HepG2 (cell line): Measurements from ENCODE around the gene JAG1. TPM values are rescaled to one million over a fixed set of nuclear protein-coding genes. Genes with fewer than 3 reads are reported as not detected.

Source experiments
- EEA1 ChIP-seq: sonication (generic); formaldehyde crosslinking; IDR thresholded peaks from 2 replicates; pipeline ENCODE4 v1.5.1; 2020; ENCODE audit warnings: mild to moderate bottlenecking, missing genetic modification reagents, borderline replicate concordance
- FOXA1 ChIP-seq, 2 experiments: fragments of 450-650 bp in 1 of 2; sonication (generic) in 1 of 2; formaldehyde crosslinking in 1 of 2; IDR thresholded peaks; 2 replicates each; pipeline versions ENCODE4 v1.4.0 to v1.6.1; 2016 to 2020; ENCODE audit warnings: missing genetic modification reagents in 1 of 2
- HDAC6 ChIP-seq: fragments of 200-600 bp; sonication (generic); IDR thresholded peaks from 2 replicates; pipeline ENCODE4 v1.7.0; 2017; ENCODE audit warnings: mild to moderate bottlenecking, antibody characterized with exemption, low read length, low read depth
- HMG20B ChIP-seq: conservative IDR thresholded peaks from 2 replicates; pipeline ENCODE4 v1.6.1; 2016; ENCODE audit warnings: missing genetic modification reagents, missing compliant biosample characterization
- HNRNPK ChIP-seq: fragments of 200-400 bp; formaldehyde crosslinking; IDR thresholded peaks from 2 replicates; pipeline ENCODE4 v1.6.1; 2018; ENCODE audit warnings: low read length, low read depth, moderate library complexity, mild to moderate bottlenecking; ENCODE audit not compliant: poor library complexity, severe bottlenecking
- HOXA7 ChIP-seq: sonication (generic); formaldehyde crosslinking; IDR thresholded peaks from 2 replicates; pipeline ENCODE4 v1.8.1; 2022; ENCODE audit warnings: mild to moderate bottlenecking, missing genetic modification reagents, moderate library complexity
- KDM6A ChIP-seq: IDR thresholded peaks from 2 replicates; pipeline ENCODE4 v1.6.1; 2016; ENCODE audit warnings: low read depth
- KLF13 ChIP-seq: sonication (generic); formaldehyde crosslinking; IDR thresholded peaks from 2 replicates; pipeline ENCODE4 v1.4.0; 2020; ENCODE audit warnings: mild to moderate bottlenecking, missing genetic modification reagents
- KMT2B ChIP-seq: IDR thresholded peaks from 2 replicates; pipeline ENCODE4 v1.6.1; 2016; ENCODE audit warnings: missing genetic modification reagents, missing compliant biosample characterization
- NCOA1 ChIP-seq: sonication (generic); formaldehyde crosslinking; IDR thresholded peaks from 2 replicates; pipeline ENCODE4 v1.9.0; 2021; ENCODE audit warnings: missing genetic modification reagents
- PHB2 ChIP-seq: fragments of 450-650 bp; IDR thresholded peaks from 2 replicates; pipeline ENCODE4 v1.6.1; 2018; ENCODE audit not compliant: partially characterized antibody
- POLR2AphosphoS5 ChIP-seq: IDR thresholded peaks from 2 replicates; pipeline ENCODE4 v1.6.1; 2012; ENCODE audit warnings: low read depth, low read length
- PPARG ChIP-seq: conservative IDR thresholded peaks from 2 replicates; pipeline ENCODE4 v1.6.1; 2016; ENCODE audit warnings: missing biosample characterization, missing genetic modification reagents
- RFXANK ChIP-seq: IDR thresholded peaks from 2 replicates; pipeline ENCODE4 v1.6.1; 2016
- RXRB ChIP-seq: IDR thresholded peaks from 2 replicates; pipeline ENCODE4 v1.6.1; 2016; ENCODE audit warnings: borderline replicate concordance, missing genetic modification reagents, missing compliant biosample characterization
- SMAD3 ChIP-seq: sonication (generic); formaldehyde crosslinking; IDR thresholded peaks from 2 replicates; pipeline ENCODE4 v1.4.0; 2020; ENCODE audit warnings: missing genetic modification reagents
- SMAD9 ChIP-seq: sonication (generic); formaldehyde crosslinking; IDR thresholded peaks from 2 replicates; pipeline ENCODE4 v1.5.1; 2020; ENCODE audit warnings: mild to moderate bottlenecking, missing genetic modification reagents
- SMYD3 ChIP-seq: sonication (generic); formaldehyde crosslinking; IDR thresholded peaks from 2 replicates; pipeline ENCODE4 v1.8.1; 2023; ENCODE audit warnings: mild to moderate bottlenecking, missing genetic modification reagents
- TAF1 ChIP-seq: sonication (generic); formaldehyde crosslinking; IDR thresholded peaks from 2 replicates; pipeline ENCODE4 v1.4.0; 2020; ENCODE audit warnings: missing genetic modification reagents
- ZNF282 ChIP-seq: fragments of 450-650 bp; IDR thresholded peaks from 2 replicates; pipeline ENCODE4 v1.6.1; 2018; ENCODE audit not compliant: partially characterized antibody
- ZNF367 ChIP-seq: sonication (generic); formaldehyde crosslinking; IDR thresholded peaks from 2 replicates; pipeline ENCODE4 v1.4.0; 2020; ENCODE audit warnings: missing genetic modification reagents, borderline replicate concordance
- ZNF724P ChIP-seq: sonication (generic); formaldehyde crosslinking; IDR thresholded peaks from 2 replicates; pipeline ENCODE4 v1.8.0; 2022; ENCODE audit warnings: missing genetic modification reagents, borderline replicate concordance
- ZNF891 ChIP-seq: sonication (generic); formaldehyde crosslinking; IDR thresholded peaks from 2 replicates; pipeline ENCODE4 v1.5.0; 2020; ENCODE audit warnings: mild to moderate bottlenecking, missing genetic modification reagents
- ZSCAN21 ChIP-seq: sonication (generic); formaldehyde crosslinking; IDR thresholded peaks from 2 replicates; pipeline ENCODE4 v1.8.0; 2022; ENCODE audit warnings: mild to moderate bottlenecking, missing genetic modification reagents, moderate library complexity, borderline replicate concordance
- polyA plus RNA-seq, 8 experiments: library from polyadenylated mRNA; depleted of rRNA in 3 of 8; stranded (reverse) in 7 of 8; unstranded in 1 of 8; fragments of >200 nt; fragmentation: Illumina TruSeq in 4 of 8; extraction: Trizol in 4 of 8; gene quantifications; 2 replicates each; pipeline versions ENCODE4 v1.2.1 to v1.2.3, GENCODE V29; 2011 to 2016; ENCODE audit warnings: low read depth in 4 of 8, missing spikeins in 1 of 8, mixed read lengths in 1 of 8; ENCODE audit not compliant: insufficient read depth in 1 of 8
- total RNA-seq, 5 experiments: library from RNA; depleted of rRNA; stranded (reverse); fragments of >200 nt; fragmentation: Illumina TruSeq; extraction: Trizol; gene quantifications; 2 replicates each; pipeline ENCODE4 v1.2.3, GENCODE V29; 2016; ENCODE audit warnings: low read depth in 1 of 5
- TF ChIP-seq, protein P1 (sequence below), 2 experiments: sonication (generic) in 1 of 2; formaldehyde crosslinking in 1 of 2; IDR thresholded peaks; 2 replicates each; pipeline versions ENCODE4 v1.4.0 to v1.6.1; 2018 to 2020; ENCODE audit warnings: missing genetic modification reagents in 2 of 2, borderline replicate concordance in 1 of 2, low read depth in 1 of 2, mild to moderate bottlenecking in 1 of 2, missing biosample characterization in 1 of 2
- TF ChIP-seq, protein P2 (sequence below): sonication (generic); formaldehyde crosslinking; IDR thresholded peaks from 2 replicates; pipeline ENCODE4 v1.8.1; 2023; ENCODE audit warnings: mild to moderate bottlenecking, missing genetic modification reagents
- TF ChIP-seq, protein P3 (sequence below): sonication (generic); formaldehyde crosslinking; IDR thresholded peaks from 2 replicates; pipeline ENCODE4 v1.4.0; 2020; ENCODE audit warnings: missing genetic modification reagents
- TF ChIP-seq, protein P4 (sequence below): sonication (generic); formaldehyde crosslinking; IDR thresholded peaks from 2 replicates; pipeline ENCODE4 v1.4.0; 2020; ENCODE audit warnings: mild to moderate bottlenecking, missing genetic modification reagents

JAG1 gene
- total and polyA plus RNA-seq, 2 of the 13 experiments (the other 11 are each of a cell fraction or from before 2014, with no cell fraction given), result 47.1 to 56.3 TPM

DNA sequence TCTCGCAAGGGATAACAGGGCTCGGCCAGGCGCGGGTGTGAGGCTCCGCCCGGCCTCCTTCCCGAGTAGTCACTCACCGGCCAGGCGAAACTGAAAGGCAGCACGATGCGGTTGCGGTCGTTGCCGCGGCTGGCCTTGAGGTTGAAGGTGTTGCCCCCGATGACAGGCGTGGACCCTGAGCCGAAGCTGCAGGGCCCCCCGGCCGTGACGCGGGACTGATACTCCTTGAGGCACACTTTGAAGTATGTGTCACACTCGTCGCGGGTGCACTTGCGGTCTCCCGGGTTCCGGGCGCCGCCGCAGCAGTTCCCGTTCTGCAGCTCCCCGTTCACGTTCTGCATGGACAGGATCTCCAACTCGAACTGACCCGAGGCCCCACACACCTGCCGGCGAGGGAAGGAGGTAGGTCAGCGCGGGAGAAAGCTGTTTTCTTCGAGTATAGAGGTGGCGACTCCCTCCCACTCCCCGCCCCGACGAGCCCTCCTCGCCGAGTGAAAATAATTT lies 1.1 kb downstream of the JAG1 start (continued):
- TF ChIP-seq ZSCAN21 (CRISPR knock-in tag) (peak; percentile 73; the same call in 1 of the 2 replicates), FOXA1 (IDR thresholded peaks at IDR 0.05) (no peak), FOXA1 (CRISPR knock-in tag; IDR thresholded peaks at IDR 0.05) (no peak), HOXA7 (CRISPR knock-in tag) (no peak), POLR2AphosphoS5 (no peak), PPARG (CRISPR knock-in tag) (no peak), KMT2B (CRISPR knock-in tag) (0 out of 2 replicates have a peak, but pooled peaks have one; percentile 45), HMG20B (CRISPR knock-in tag) (no peak), KDM6A (CRISPR knock-in tag) (no peak), HDAC6 (no peak), ZNF891 (CRISPR knock-in tag) (no peak; the same call in 1 of the 2 replicates), ZNF724P (no peak; the same call in 1 of the 2 replicates), EEA1 (CRISPR knock-in tag) (0 out of 2 replicates have a peak, but pooled peaks have one; percentile 36), RXRB (no peak; the same call in 1 of the 2 replicates), RFXANK (CRISPR knock-in tag) (no peak), SMAD3 (no peak), PHB2 (no peak), SMYD3 (CRISPR knock-in tag) (no peak), NCOA1 (no peak), ZNF282 (no peak), SMAD9 (CRISPR knock-in tag) (no peak), ZNF367 (CRISPR knock-in tag) (peak; percentile 93; the same call in 1 of the 2 replicates), KLF13 (no peak), HNRNPK (no peak), TAF1 (CRISPR knock-in tag) (peak; percentile 62)
- TF ChIP-seq, protein P1, sequence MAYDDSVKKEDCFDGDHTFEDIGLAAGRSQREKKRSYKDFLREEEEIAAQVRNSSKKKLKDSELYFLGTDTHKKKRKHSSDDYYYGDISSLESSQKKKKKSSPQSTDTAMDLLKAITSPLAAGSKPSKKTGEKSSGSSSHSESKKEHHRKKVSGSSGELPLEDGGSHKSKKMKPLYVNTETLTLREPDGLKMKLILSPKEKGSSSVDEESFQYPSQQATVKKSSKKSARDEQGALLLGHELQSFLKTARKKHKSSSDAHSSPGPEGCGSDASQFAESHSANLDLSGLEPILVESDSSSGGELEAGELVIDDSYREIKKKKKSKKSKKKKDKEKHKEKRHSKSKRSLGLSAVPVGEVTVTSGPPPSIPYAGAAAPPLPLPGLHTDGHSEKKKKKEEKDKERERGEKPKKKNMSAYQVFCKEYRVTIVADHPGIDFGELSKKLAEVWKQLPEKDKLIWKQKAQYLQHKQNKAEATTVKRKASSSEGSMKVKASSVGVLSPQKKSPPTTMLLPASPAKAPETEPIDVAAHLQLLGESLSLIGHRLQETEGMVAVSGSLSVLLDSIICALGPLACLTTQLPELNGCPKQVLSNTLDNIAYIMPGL (CRISPR knock-in tag; IDR thresholded peaks at IDR 0.05; ENCODE audit: borderline replicate concordance in 1 of 2, low read depth in 1 of 2), result peak in 1 of 2 experiments; percentile 64; a peak in 2 of 4 replicates
- TF ChIP-seq, protein P2, sequence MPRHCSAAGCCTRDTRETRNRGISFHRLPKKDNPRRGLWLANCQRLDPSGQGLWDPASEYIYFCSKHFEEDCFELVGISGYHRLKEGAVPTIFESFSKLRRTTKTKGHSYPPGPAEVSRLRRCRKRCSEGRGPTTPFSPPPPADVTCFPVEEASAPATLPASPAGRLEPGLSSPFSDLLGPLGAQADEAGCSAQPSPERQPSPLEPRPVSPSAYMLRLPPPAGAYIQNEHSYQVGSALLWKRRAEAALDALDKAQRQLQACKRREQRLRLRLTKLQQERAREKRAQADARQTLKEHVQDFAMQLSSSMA (CRISPR knock-in tag), result no peak
- TF ChIP-seq, protein P3, sequence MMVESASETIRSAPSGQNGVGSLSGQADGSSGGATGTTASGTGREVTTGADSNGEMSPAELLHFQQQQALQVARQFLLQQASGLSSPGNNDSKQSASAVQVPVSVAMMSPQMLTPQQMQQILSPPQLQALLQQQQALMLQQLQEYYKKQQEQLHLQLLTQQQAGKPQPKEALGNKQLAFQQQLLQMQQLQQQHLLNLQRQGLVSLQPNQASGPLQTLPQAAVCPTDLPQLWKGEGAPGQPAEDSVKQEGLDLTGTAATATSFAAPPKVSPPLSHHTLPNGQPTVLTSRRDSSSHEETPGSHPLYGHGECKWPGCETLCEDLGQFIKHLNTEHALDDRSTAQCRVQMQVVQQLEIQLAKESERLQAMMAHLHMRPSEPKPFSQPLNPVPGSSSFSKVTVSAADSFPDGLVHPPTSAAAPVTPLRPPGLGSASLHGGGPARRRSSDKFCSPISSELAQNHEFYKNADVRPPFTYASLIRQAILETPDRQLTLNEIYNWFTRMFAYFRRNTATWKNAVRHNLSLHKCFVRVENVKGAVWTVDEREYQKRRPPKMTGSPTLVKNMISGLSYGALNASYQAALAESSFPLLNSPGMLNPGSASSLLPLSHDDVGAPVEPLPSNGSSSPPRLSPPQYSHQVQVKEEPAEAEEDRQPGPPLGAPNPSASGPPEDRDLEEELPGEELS (CRISPR knock-in tag), result no peak; the same call in 1 of the 2 replicates
- TF ChIP-seq, protein P4, sequence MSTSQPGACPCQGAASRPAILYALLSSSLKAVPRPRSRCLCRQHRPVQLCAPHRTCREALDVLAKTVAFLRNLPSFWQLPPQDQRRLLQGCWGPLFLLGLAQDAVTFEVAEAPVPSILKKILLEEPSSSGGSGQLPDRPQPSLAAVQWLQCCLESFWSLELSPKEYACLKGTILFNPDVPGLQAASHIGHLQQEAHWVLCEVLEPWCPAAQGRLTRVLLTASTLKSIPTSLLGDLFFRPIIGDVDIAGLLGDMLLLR, result peak; percentile 36; the same call in 1 of the 2 replicates
